IMR-90 (cell line): ENCODE data around the gene MCRS1. TPM values are rescaled to one million over a fixed set of nuclear protein-coding genes. Genes with fewer than 3 reads are reported as not detected.
A peak's percentile ranks its signal among the peaks of the same experiment; 100 is the strongest.

Experiments used
- ATAC-seq: fragments of 200-7000 bp; cut with Tn5 transposase; 2 replicates; pipeline ENCODE4 v1.9.1; 2020; ENCODE audit warnings: low read depth, mild to moderate bottlenecking, moderate library complexity
- BruUV-seq: library from RNA; stranded (reverse); fragments of 400-500 nt; replicated peaks from 2 replicates; lab custom pipeline; 2021; lab: Mats Ljungman, UMichigan
- CTCF ChIA-PET: fragments of 300-600 bp; formaldehyde crosslinking; extraction: SDS; loops from one replicate; lab custom pipeline; 2021; ENCODE audit warnings: antibody characterized with exemption; lab: Yijun Ruan, JAX
- POLR2A ChIA-PET: fragments of 300-600 bp; sonication (Branson Sonifier 250); formaldehyde crosslinking; loops from one replicate; lab custom pipeline; 2022; ENCODE audit warnings: antibody characterized with exemption; ENCODE audit not compliant: unreplicated experiment; lab: Charles Lee
- DNase-seq: peaks from one replicate; pipeline ENCODE4 v3.0.0; 2013
- H2AFZ ChIP-seq: replicated peaks from 2 replicates; pipeline ENCODE3; 2013; ENCODE audit warnings: low read length, mild to moderate bottlenecking; ENCODE audit not compliant: poor library complexity
- H2AK5ac ChIP-seq: 2 replicates; pipeline ENCODE4 v1.6.1; 2013; ENCODE audit warnings: low read depth, low read length, inconsistent platforms
- H2AK9ac ChIP-seq: replicated peaks from 2 replicates; pipeline ENCODE3; 2013; ENCODE audit warnings: mild to moderate bottlenecking, low read depth, low read length, moderate library complexity; ENCODE audit not compliant: poor library complexity
- H2BK120ac ChIP-seq: 2 replicates; pipeline ENCODE4 v1.6.1; 2013; ENCODE audit warnings: low read depth, low read length, inconsistent platforms
- H2BK15ac ChIP-seq: 3 replicates; pipeline ENCODE4 v1.6.1; 2013; ENCODE audit warnings: low read depth, low read length, inconsistent platforms
- H2BK20ac ChIP-seq: 2 replicates; pipeline ENCODE4 v1.6.1; 2013; ENCODE audit warnings: low read depth, mild to moderate bottlenecking, inconsistent platforms, low read length, moderate library complexity
- H2BK5ac ChIP-seq: 2 replicates; pipeline ENCODE4 v1.6.1; 2013; ENCODE audit warnings: mild to moderate bottlenecking, low read depth, low read length, inconsistent platforms; ENCODE audit not compliant: poor library complexity, severe bottlenecking
- H3K14ac ChIP-seq: replicated peaks from 2 replicates; pipeline ENCODE4 v1.6.1; 2013; ENCODE audit warnings: low read depth, low read length, inconsistent platforms
- H3K18ac ChIP-seq: 2 replicates; pipeline ENCODE4 v1.6.1; 2013; ENCODE audit warnings: low read depth, low read length, control low read depth
- H3K23ac ChIP-seq: 2 replicates; pipeline ENCODE4 v1.6.1; 2013; ENCODE audit warnings: low read depth, low read length, inconsistent platforms
- H3K27ac ChIP-seq: 2 replicates; pipeline ENCODE4 v1.5.1; 2013; ENCODE audit warnings: mild to moderate bottlenecking, control low read depth, low read length; ENCODE audit not compliant: insufficient read depth
- H3K27me3 ChIP-seq: 2 replicates; pipeline ENCODE4 v1.6.1; 2013; ENCODE audit warnings: low read length; ENCODE audit not compliant: control insufficient read depth, insufficient read depth
- H3K36me3 ChIP-seq: 2 replicates; pipeline ENCODE4 v1.6.1; 2013; ENCODE audit warnings: low read length, mixed read lengths; ENCODE audit not compliant: control insufficient read depth, insufficient read depth
- H3K4ac ChIP-seq: 2 replicates; pipeline ENCODE4 v1.6.1; 2013; ENCODE audit warnings: low read depth, low read length, inconsistent platforms
- H3K4me1 ChIP-seq: 2 replicates; pipeline ENCODE4 v1.6.1; 2013; ENCODE audit warnings: low read length, mixed read lengths; ENCODE audit not compliant: control insufficient read depth, insufficient read depth
- H3K4me2 ChIP-seq: 2 replicates; pipeline ENCODE4 v1.6.1; 2013; ENCODE audit warnings: low read depth, mild to moderate bottlenecking, control low read depth, low read length, moderate library complexity
- H3K4me3 ChIP-seq: 2 replicates; pipeline ENCODE4 v1.5.1; 2013; ENCODE audit warnings: low read depth, mild to moderate bottlenecking, control low read depth, low read length, moderate library complexity; ENCODE audit not compliant: insufficient read depth
- H3K56ac ChIP-seq: 2 replicates; pipeline ENCODE4 v1.6.1; 2013; ENCODE audit warnings: low read length, inconsistent platforms; ENCODE audit not compliant: insufficient read depth; ENCODE audit errors: extremely low read depth
- H3K79me1 ChIP-seq, 2 experiments: 2 replicates each; pipeline ENCODE4 v1.6.1; 2013; ENCODE audit warnings: low read length in 2 of 2, inconsistent platforms in 1 of 2, low read depth in 1 of 2
- H3K9ac ChIP-seq: 2 replicates; pipeline ENCODE4 v1.6.1; 2013; ENCODE audit warnings: low read depth, low read length, control low read depth
- H3K9me1 ChIP-seq: 2 replicates; pipeline ENCODE4 v1.6.1; 2013; ENCODE audit warnings: low read length, inconsistent platforms; ENCODE audit not compliant: insufficient read depth
- H3K9me3 ChIP-seq: 2 replicates; pipeline ENCODE4 v1.6.1; 2013; ENCODE audit warnings: low read length; ENCODE audit not compliant: control insufficient read depth, insufficient read depth
- H4K20me1 ChIP-seq: 2 replicates; pipeline ENCODE4 v1.6.1; 2013; ENCODE audit warnings: low read length, inconsistent platforms; ENCODE audit not compliant: insufficient read depth
- H4K5ac ChIP-seq: 2 replicates; pipeline ENCODE4 v1.6.1; 2013; ENCODE audit warnings: mild to moderate bottlenecking, low read depth, low read length, control low read depth
- H4K8ac ChIP-seq, 2 experiments: 2 replicates each; pipeline ENCODE4 v1.6.1; 2013; ENCODE audit warnings: low read depth in 2 of 2, low read length in 2 of 2, control low read depth in 1 of 2, inconsistent platforms in 1 of 2
- H4K91ac ChIP-seq: 2 replicates; pipeline ENCODE4 v1.6.1; 2013; ENCODE audit warnings: low read depth, low read length, inconsistent platforms; ENCODE audit not compliant: insufficient read depth
- BHLHE40 ChIP-seq: fragments of 150-350 bp; IDR thresholded peaks from 2 replicates; pipeline ENCODE4 v1.6.1; 2016; ENCODE audit warnings: mild to moderate bottlenecking, low read depth, low read length
- CEBPB ChIP-seq: IDR thresholded peaks from 2 replicates; pipeline ENCODE4 v1.6.1; 2012; ENCODE audit warnings: low read depth, low read length, improper control_type of control experiment
- CHD1 ChIP-seq: IDR thresholded peaks from 2 replicates; pipeline ENCODE4 v1.6.1; 2012; ENCODE audit warnings: low read depth, low read length, improper control_type of control experiment
- CTCF ChIP-seq: conservative IDR thresholded peaks from 2 replicates; pipeline ENCODE4 v1.5.1; 2012; ENCODE audit warnings: mild to moderate bottlenecking, low read depth, low read length, improper control_type of control experiment
- ELK1 ChIP-seq: fragments of 150-350 bp; IDR thresholded peaks from 2 replicates; pipeline ENCODE4 v1.6.1; 2016; ENCODE audit warnings: low read depth, mild to moderate bottlenecking, low read length, moderate library complexity, borderline replicate concordance
- MAZ ChIP-seq: IDR thresholded peaks from 2 replicates; pipeline ENCODE4 v1.6.1; 2012; ENCODE audit warnings: low read depth, mild to moderate bottlenecking, low read length, improper control_type of control experiment, moderate library complexity, borderline replicate concordance
- MXI1 ChIP-seq: IDR thresholded peaks from 2 replicates; pipeline ENCODE4 v1.6.1; 2012; ENCODE audit warnings: low read depth, mild to moderate bottlenecking, low read length, moderate library complexity, borderline replicate concordance
- NFE2L2 ChIP-seq: fragments of 150-350 bp; IDR thresholded peaks from 2 replicates; pipeline ENCODE4 v1.6.1; 2016; ENCODE audit warnings: low read depth, mild to moderate bottlenecking, low read length
- POLR2A ChIP-seq: IDR thresholded peaks from 2 replicates; pipeline ENCODE4 v1.6.1; 2012; ENCODE audit warnings: mild to moderate bottlenecking, low read depth, low read length
- RCOR1 ChIP-seq: IDR thresholded peaks from 2 replicates; pipeline ENCODE4 v1.6.1; 2012; ENCODE audit warnings: mild to moderate bottlenecking, low read length, improper control_type of control experiment; ENCODE audit not compliant: insufficient replicate concordance
- RFX5 ChIP-seq: IDR thresholded peaks from 2 replicates; pipeline ENCODE4 v1.8.0; 2012; ENCODE audit warnings: low read depth, mild to moderate bottlenecking, low read length, moderate library complexity
- SMC3 ChIP-seq: fragments of 150-350 bp; IDR thresholded peaks from 2 replicates; pipeline ENCODE4 v1.6.1; 2016; ENCODE audit warnings: low read depth, mild to moderate bottlenecking, antibody characterized with exemption, low read length, moderate library complexity
- WGBS, 2 experiments: methylation state at CpG; one replicate each; pipeline versions ENCODE4 v1.1.5 to v1.1.7; 2013; ENCODE audit warnings: missing lambda C conversion rate in 2 of 2; ENCODE audit not compliant: insufficient read length in 1 of 2; ENCODE audit errors: extremely low coverage in 2 of 2; 5-methylcytosine and 5-hydroxymethylcytosine counted together
- dilution Hi-C: fragments of 300-500 bp; cut with HindIII; formaldehyde crosslinking; loops from one replicate; pipeline ENCODE4 v1.14.3; 2018; ENCODE audit warnings: low sequenced_read_pairs; ENCODE audit not compliant: unreplicated experiment
- in situ Hi-C: fragments of 300-500 bp; cut with MboI; formaldehyde crosslinking; loops from 3 replicates; pipeline ENCODE4 v1.14.3; 2019; ENCODE audit warnings: low sequenced_read_pairs, inconsistent platforms, mixed read lengths
- intact Hi-C: fragments of 100-400 bp; cut with micrococcal nuclease; formaldehyde crosslinking; loops from 2 replicates; pipeline ENCODE4 v1.10.0; 2022
- polyA plus RNA-seq, 3 experiments: library from polyadenylated mRNA; depleted of rRNA; stranded (reverse); fragments of >200 nt; gene quantifications; 2 replicates each; pipeline ENCODE4 v1.2.3, GENCODE V29; 2012; ENCODE audit warnings: low replicate concordance in 1 of 3
- total RNA-seq: library from RNA; depleted of rRNA; stranded (reverse); fragments of >200 nt; gene quantifications from 2 replicates; pipeline ENCODE4 v1.2.3, GENCODE V29; 2012

MCRS1 gene
- total and polyA plus RNA-seq, 2 of the 4 experiments (the other 2 are of a cell fraction) = 72.9 to 73.2 TPM

- Histone ChIP-seq H2BK120ac (no peak overlapping the region), H3K27ac (no peak overlapping the region), H3K4me1 (no peaks in the 10 kb centered on the region), H2BK20ac (no peak overlapping the region), H3K4ac (no peak overlapping the region), H3K56ac (no peak overlapping the region), H3K9me3 (no peaks in the 10 kb centered on the region), H2AK9ac (no peak overlapping the region), H3K79me1 (no peaks in the 10 kb centered on the region), H3K23ac (no peak overlapping the region), H3K14ac (no peak overlapping the region), H2BK5ac (no peak overlapping the region), H2BK15ac (no peak overlapping the region), H4K20me1 (no peaks in the 10 kb centered on the region), H2AFZ (peak overlapping the region; percentile 14), H4K5ac (no peak overlapping the region), H3K4me2 (no peak overlapping the region), H3K9ac (no peak overlapping the region), H3K27me3 (peaks cover 83% of the 10 kb centered on the region), H4K91ac (no peak overlapping the region), H2AK5ac (no peak overlapping the region), H3K18ac (no peak overlapping the region), H3K9me1 (no peaks in the 10 kb centered on the region), H4K8ac (no peak overlapping the region), H3K4me3 (no peak overlapping the region), H3K36me3 (no peaks in the 10 kb centered on the region)
- TF ChIP-seq CTCF (no peak), ELK1 (no peak), MXI1 (no peak), CEBPB (no peak), MAZ (no peak), BHLHE40 (no peak), CHD1 (no peak), RFX5 (no peak), SMC3 (no peak), RCOR1 (no peak), POLR2A (no peak), NFE2L2 (no peak)
- BruUV-seq = no TSS peak
- CTCF ChIA-PET = interaction anchor here (0.5 kb wide), 1 partner anchor 10 kb away, joined by 4 read pairs; no protein-coding TSS in a partner anchor
- DNase-seq (no peak), ATAC-seq (no peak)
- dilution Hi-C loops = no loop called here
- intact Hi-C loops = no loop called here
- POLR2A ChIA-PET = no interaction called here
- in situ Hi-C loops = no loop called here
- no CpG with 5 or more reads among the region's 15 CpGs for WGBS, 2 experiments
These were observed 25.3 kb downstream of the MCRS1 start for GRCh38 chr12:49542592-49543160.
